T47D (cell line): ENCODE data around the gene PRSS3.
"Not testable (repeated sequence)": the region's sequence is repeated elsewhere in the genome, so short reads cannot be mapped to it uniquely, and the experiment has no call there.

ENCODE experiments used
- DNase-seq, 2 experiments: peaks; one replicate each; pipeline versions ENCODE4 v3.0.0 to v3.0.0-alpha.2; 2011 to 2012; ENCODE audit warnings: low read depth in 1 of 2, low spot score in 1 of 2
- JUND ChIP-seq: IDR thresholded peaks from 2 replicates; pipeline ENCODE4 v1.6.1; 2012; ENCODE audit warnings: low read depth
- in situ Hi-C: cut with HindIII; loops from 2 replicates; pipeline ENCODE4 v1.10.0; 2016; ENCODE audit warnings: low sequenced_read_pairs, low pct_unique_long_range_greater_than_20kb

PRSS3 gene

DNA sequence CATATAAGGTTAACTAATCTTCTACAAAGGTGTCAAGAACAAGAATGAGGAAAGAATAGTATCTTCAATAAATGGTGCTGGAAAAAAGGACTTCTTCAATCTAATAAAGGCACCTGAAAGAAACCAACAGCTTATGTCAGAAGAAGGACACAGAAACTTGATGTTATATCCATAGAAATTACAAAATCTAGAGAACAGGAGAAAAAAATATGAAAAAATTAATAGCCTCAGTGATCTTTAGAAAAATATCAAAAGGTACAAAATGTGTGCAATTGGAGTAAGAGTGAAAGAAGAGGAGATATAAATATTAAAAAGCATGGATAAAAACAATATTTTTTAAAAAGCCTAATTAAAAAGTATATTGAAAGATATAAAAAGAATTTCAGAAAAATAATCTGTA lies 18.8 kb upstream of the PRSS3 start:
- DNase-seq = no peak
- TF ChIP-seq JUND = no peak
- in situ Hi-C loops = no loop called here

GRCh38 chr9:33778700-33779351 lies 16.5 kb upstream of the PRSS3 start:
- peak; percentile 6 to 60 for DNase-seq
- no peak for TF ChIP-seq JUND
- in situ Hi-C loops = no loop called here

- no peak for TF ChIP-seq JUND
- in situ Hi-C loops = no loop called here
- peak in 1 of 2 experiments; percentile 21 for DNase-seq
These were observed 15.1 kb upstream of the PRSS3 start for GRCh38 chr9:33780276-33780675.

GRCh38 chr9:33781736-33782135 lies 13.6 kb upstream of the PRSS3 start:
- in situ Hi-C loops = no loop called here

DNA sequence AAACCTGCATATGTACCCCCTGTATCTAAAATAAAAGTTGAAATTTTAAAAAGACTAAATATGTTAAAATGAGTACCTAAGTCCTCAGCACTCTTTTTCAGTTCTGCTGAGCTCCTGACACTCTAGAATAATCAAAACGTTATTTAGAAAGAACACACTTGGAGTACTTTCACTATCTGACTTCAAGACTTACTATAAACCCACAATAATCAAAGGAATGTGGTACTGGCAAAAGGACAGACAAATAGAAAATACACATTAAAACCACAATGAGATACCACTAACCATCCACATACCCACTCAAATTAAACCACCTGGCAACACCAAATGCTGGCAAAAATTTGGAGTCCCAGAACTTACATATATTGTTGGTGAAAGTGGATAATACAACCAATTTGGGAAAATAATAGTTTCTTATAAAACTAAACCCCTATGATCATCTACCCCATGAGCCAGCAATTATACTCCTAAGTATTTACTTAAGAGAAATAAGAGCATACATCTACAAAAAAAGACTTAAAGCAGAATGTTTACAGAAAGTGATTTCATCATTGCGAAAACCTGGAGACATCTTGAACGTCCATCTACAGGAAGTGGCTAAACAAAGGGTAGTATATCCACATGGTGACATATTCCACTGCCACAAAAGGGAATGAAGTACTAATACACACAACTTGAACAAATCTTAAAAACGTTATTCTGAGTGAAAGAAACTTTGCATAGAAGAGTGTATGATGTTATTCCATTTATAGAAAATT lies 12.8 kb upstream of the PRSS3 start:
- TF ChIP-seq JUND = no peak
- in situ Hi-C loops = no loop called here
- no peak for DNase-seq

More at GRCh38 chr9:33781736-33782135, 13.6 kb upstream of the PRSS3 start:
- TF ChIP-seq JUND = no peak
- no peak for DNase-seq

DNA sequence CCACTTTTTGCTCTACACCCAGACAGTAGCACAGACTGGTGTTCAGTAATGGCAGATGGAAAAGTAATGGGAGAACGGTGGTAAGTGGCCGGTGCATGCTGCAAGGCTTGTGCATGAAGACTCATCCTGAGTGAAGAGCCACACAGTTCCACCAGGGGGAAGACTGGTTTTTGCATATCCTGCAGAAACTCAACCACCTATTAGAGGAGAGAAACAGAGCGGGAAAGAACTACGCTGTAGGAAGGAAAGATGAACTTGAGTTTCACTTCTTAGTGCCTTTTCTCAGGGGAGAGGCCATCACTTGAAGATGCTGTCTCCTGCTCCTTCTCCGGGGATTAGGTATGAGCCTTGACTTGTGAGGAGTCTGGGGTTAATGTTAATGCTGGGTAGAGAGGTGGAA lies 9.4 kb upstream of the PRSS3 start:
- no peak for TF ChIP-seq JUND
- peak in 1 of 2 experiments; percentile 72 for DNase-seq
- in situ Hi-C loops = no loop called here

DNA sequence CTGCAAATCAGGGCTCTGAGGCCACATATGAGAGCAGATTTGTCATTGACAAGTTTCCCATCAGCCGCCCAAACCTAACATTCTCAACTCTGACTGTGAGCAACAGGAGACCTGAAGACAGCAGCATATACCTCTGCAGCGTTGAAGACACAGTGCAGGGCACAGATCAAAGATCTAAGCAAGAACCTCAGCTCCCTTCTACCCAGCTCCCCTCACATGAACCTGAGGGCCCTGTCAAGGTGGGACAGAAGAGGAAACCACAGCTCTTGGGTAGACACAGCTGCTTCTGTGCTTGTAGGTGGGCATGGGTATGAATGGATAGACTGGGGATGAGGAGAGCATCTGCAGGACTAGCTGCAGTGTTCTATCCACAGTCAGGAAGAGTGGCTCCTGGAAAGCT lies 8.7 kb upstream of the PRSS3 start:
- no peak for TF ChIP-seq JUND
- no peak for DNase-seq
- in situ Hi-C loops = no loop called here

DNA sequence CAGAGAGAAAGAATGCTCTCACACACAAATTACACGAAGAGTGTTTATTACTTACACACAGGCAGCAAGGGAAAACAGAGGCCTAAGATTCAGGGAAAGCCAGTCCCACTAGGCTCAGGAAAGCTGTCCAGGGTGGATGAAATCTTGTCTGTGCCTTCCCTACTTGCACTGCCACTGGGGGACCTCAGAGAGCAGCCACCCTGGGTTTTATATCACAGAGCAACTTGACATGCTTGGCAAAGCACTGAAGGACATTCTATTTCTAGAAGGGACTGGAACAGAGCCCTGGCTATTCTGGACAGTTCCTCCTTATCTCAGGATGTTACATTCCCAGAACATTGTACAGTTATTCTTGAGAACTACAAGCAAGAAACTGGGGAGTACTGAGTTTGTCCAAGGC lies 7.5 kb upstream of the PRSS3 start:
- DNase-seq = no peak
- in situ Hi-C loops = no loop called here
- TF ChIP-seq JUND = no peak

- DNase-seq, in situ Hi-C loops: not testable (repeated sequence)
These were observed 5.9 kb upstream of the PRSS3 start for GRCh38 chr9:33789429-33789828.

DNA sequence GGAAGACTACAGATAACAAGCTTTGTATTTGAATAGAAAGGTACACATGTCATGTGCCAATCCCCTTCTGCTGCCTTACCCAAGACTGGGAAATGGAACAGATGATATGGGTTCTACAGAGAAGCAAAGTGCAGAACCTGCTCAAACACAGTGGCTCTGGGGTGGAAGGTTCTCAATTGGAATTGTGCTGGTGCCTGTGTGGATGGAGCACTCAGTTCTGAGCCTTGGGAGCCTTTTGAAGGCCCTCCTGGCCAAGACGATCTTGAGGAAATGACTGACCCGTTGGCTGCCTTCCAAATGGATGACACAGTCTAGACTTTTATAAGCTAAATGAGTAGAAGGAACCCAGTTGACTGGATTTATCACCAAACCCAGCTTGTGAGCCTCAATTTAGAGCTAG lies 4.2 kb upstream of the PRSS3 start:
- no peak for TF ChIP-seq JUND
- DNase-seq = no peak
- in situ Hi-C loops = no loop called here

- DNase-seq, in situ Hi-C loops: not testable (repeated sequence)
These were observed 1.9 kb upstream of the PRSS3 start for GRCh38 chr9:33793496-33793895.

DNA sequence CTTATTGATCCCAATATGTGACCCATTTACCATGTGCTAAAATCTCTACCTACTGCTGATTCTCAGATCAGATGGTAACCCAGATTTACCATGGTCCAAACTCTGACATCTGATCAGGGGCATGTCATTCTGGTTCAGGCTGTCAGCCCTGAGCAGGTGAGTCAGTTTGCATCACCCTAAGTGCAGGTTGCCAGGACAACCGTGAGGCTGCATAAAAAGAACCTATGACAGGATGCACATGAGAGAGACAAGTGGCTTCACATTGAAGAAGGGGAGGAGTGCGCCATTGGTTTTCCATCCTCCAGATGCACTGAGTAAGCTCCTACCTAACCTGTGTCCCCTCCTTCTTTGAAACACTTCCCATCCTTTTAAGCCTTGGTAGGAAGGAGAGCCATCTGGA lies 801 bp upstream of the PRSS3 start:
- TF ChIP-seq JUND = no peak
- no peak for DNase-seq
- in situ Hi-C loops = no loop called here

GRCh38 chr9:33795819-33796218 lies 458 bp downstream of the PRSS3 start:
- DNase-seq = no peak
- in situ Hi-C loops = no loop called here
- no peak for TF ChIP-seq JUND

- in situ Hi-C loops = not testable (repeated sequence)
These were observed 1.3 kb downstream of the PRSS3 start for GRCh38 chr9:33796679-33797078.

More at GRCh38 chr9:33796679-33797078, 1.3 kb downstream of the PRSS3 start:
- not testable (repeated sequence) for DNase-seq
